HG03571 (cell line): ENCODE measurements around the gene OR12D3.
"Not testable (repeated sequence)": the region's sequence is repeated elsewhere in the genome, so short reads cannot be mapped to it uniquely, and the experiment has no call there.

Experiments
- ATAC-seq: cut with Tn5 transposase; IDR thresholded peaks from one replicate; pipeline ENCODE4 v1.9.1; 2021; ENCODE audit not compliant: unreplicated experiment

OR12D3 gene

GRCh38 chr6:29375191-29375590, at the start of gene OR12D3:
Gene OR12D3 (minus strand): TSS chr6:29375291. CDS start chr6:29375287, 4 bp downstream.
- ATAC-seq: no peak

- no peak for ATAC-seq
Observed at GRCh38 chr6:29424575-29424974, 49.5 kb upstream of the OR12D3 start.

GRCh38 chr6:29424168-29424567, 49.1 kb upstream of the OR12D3 start:
- no peak for ATAC-seq

GRCh38 chr6:29419516-29419915, 44.4 kb upstream of the OR12D3 start:
- ATAC-seq: no peak

- ATAC-seq: no peak
Observed at GRCh38 chr6:29414588-29414987, 39.5 kb upstream of the OR12D3 start, which contains the start of gene OR12D1. Gene OR12D1 (plus strand): TSS chr6:29414928.

- no peak for ATAC-seq
Observed at GRCh38 chr6:29403801-29404200, 28.7 kb upstream of the OR12D3 start.

- ATAC-seq: no peak
Observed at GRCh38 chr6:29399525-29399924, 24.4 kb upstream of the OR12D3 start.

- ATAC-seq: no peak
Observed at GRCh38 chr6:29395331-29395730, 20.2 kb upstream of the OR12D3 start, which contains the start of gene OR12D2. Gene OR12D2 (plus strand): TSS chr6:29395631. CDS start chr6:29396700, 1,069 bp downstream.

- ATAC-seq: no peak
Observed at GRCh38 chr6:29388533-29388932, 13.4 kb upstream of the OR12D3 start.

- ATAC-seq: no peak
Observed at GRCh38 chr6:29376003-29376402, 912 bp upstream of the OR12D3 start.

GRCh38 chr6:29368765-29369164, 6.3 kb downstream of the OR12D3 start, which contains the start of gene OR5V1:
Gene OR5V1 (minus strand): TSS chr6:29368865. CDS start chr6:29356195, 12,670 bp downstream.
- ATAC-seq: no peak

GRCh38 chr6:29355603-29356002, 19.5 kb downstream of the OR12D3 start:
- ATAC-seq: no peak

- no peak for ATAC-seq
Observed at GRCh38 chr6:29354980-29355379, 20.1 kb downstream of the OR12D3 start.

- ATAC-seq: not testable (repeated sequence)
Observed at GRCh38 chr6:29349348-29349747, 25.7 kb downstream of the OR12D3 start.

GRCh38 chr6:29345380-29345779, 29.7 kb downstream of the OR12D3 start:
- ATAC-seq: no peak

GRCh38 chr6:29336269-29336668, 38.8 kb downstream of the OR12D3 start:
- ATAC-seq: no peak

- ATAC-seq: no peak
Observed at GRCh38 chr6:29332676-29333075, 42.4 kb downstream of the OR12D3 start.

GRCh38 chr6:29325777-29326176, 49.3 kb downstream of the OR12D3 start:
- ATAC-seq: no peak
